Measurements from ENCODE around the gene PPM1G. TPM values are rescaled to one million over a fixed set of nuclear protein-coding genes. Genes with fewer than 3 reads are reported as not detected.
"Not testable (repeated sequence)": the region's sequence is repeated elsewhere in the genome, so short reads cannot be mapped to it uniquely, and the experiment has no call there.

Gene PPM1G
- total RNA-seq, result 72.2 TPM

DNA sequence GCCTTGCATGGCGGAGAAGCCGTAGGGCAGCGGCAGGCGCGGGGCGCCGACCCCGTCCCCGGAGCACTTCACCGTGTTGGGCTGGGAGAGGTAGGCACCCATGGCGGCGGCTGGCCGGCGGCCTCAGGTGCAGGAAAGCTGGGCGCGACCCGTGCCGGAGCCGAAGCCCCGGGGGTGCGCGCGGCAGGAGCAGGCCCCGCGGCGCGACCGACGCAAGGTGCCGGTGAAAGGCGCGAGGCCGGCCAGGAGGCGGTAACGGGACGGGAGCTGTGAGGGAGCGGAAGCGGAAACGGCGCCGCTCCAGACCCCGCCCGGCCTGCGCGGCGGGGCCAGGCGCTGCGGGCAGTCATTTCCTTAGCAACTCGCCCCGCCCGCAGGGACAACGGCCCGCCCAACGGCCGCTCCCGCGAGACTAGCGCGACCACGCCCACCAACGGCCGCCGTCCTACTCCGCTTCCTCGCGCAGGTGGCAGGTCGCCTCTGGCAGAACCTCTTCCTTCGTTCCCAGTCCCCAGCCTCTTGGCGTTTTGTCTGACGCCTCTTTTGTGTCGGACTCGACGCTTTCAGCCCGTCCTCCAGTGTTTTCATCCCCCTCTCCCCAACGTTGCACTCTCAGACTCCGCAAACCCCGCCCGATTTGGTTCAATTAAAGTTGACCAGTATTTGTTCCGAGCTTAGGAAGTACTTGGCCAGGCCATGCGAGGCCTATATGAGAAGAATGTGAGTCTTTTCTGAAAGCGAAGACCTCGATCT is at the start of gene PPM1G:
Gene PPM1G (minus strand): TSS at position 271 of the 753 bp plus-strand sequence. CDS start 169 bp downstream, at position 102.
- FAIRE-seq, result no peak
- peak; percentile 94 to 97 for DNase-seq (ENCODE audit: low spot score in 2 of 2)

GRCh38 chr2:27453968-27454367 is 44.6 kb upstream of the PPM1G start:
- FAIRE-seq (no peak), DNase-seq (ENCODE audit: low spot score in 2 of 2) (no peak)

DNA sequence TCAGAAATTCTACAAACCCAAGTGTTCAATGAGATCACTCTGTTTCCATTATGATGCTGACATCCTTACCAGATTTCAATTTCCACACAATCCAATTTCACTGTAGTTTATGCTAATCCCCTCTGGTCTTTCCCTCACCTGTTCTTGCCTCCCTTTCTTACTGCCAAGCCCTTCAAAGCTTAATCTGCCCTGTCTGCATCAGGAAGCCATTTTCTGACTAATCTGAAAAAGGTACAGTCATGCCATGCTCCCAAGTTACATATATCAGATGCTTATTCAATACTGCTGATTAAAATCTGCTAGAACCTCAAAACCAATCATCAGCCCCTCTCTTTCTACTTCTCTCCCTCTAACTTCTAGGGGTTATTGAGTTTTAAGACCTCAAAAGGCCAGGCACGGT is 41.7 kb upstream of the PPM1G start:
- DNase-seq (ENCODE audit: low spot score in 2 of 2), result no peak
- no peak for FAIRE-seq

GRCh38 chr2:27448381-27448780 is 39.0 kb upstream of the PPM1G start:
- no peak for DNase-seq (ENCODE audit: low spot score in 2 of 2)
- no peak for FAIRE-seq

DNA sequence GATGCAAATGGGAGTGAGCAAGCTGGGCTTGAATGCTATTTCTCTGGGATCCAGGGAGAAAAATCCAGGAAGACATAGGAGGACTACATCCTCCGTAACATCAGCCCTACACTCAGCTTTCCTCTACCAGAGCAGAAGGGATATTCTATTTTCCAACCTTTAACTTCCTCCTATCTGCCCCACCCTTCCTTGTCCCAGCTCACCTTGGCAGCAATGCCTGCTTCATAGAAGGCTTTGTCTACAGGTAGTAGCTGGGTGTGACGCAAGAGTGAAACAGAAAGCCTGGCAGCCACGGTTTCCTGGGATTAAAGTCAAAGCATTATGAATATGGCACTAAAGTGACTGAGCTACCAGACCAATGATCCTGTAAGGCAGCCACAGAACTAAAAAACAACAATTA is 36.7 kb upstream of the PPM1G start:
- DNase-seq (ENCODE audit: low spot score in 2 of 2) (no peak), FAIRE-seq (no peak)

DNA sequence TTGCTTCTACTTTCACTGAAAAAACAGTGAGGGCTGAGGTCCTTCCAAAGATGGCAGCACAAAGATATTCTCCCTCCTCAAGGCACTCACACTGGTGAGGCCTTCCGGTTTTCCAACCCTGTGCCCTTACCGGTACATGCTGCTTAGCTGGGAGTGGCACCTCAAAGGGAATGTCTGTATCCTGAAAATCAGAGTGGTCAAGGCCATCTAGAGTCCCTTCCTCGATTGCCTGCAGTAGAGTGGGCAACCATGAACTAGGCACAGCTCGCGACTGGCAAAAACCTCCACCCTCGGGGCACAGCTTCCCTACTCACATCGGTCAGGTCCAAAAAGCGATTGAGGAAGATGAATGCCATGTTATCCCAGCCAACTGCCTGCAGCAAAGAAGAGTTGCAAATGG is 36.2 kb upstream of the PPM1G start:
- no peak for FAIRE-seq
- no peak for DNase-seq (ENCODE audit: low spot score in 2 of 2)

DNA sequence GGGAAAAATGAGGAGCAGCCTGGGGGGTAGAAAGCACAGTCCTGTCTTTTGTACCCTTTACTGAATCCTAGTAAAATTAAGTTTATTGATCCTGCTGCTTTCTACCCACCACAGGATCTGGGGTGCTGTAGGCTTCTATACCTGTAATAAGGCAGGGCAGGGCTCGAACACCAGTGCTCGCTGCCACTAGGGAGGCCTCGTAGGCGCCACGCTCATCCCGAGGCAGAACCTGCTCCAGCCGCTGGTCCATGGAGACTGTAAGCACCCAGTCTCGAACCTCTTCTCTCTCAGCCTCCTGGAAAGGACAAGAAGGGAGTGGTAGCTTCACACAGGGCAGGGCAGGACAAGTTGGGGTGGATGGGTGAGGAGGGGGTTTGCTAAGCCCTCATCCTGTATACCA is 35.8 kb upstream of the PPM1G start:
- FAIRE-seq, result no peak
- DNase-seq (ENCODE audit: low spot score in 2 of 2), result no peak

GRCh38 chr2:27442920-27443282 is 33.5 kb upstream of the PPM1G start:
- FAIRE-seq, result no peak
- DNase-seq (ENCODE audit: low spot score in 2 of 2), result no peak

- FAIRE-seq, result no peak
- DNase-seq (ENCODE audit: low spot score in 2 of 2), result no peak
These were observed 32.8 kb upstream of the PPM1G start, which contains the start of gene KRTCAP3 for GRCh38 chr2:27441958-27442919. KRTCAP3 (plus strand) TSS chr2:27442381; CDS start chr2:27442413, 32 bp downstream.

GRCh38 chr2:27441226-27441926 is 32.0 kb upstream of the PPM1G start:
- DNase-seq (ENCODE audit: low spot score in 2 of 2), result no peak
- FAIRE-seq, result no peak

DNA sequence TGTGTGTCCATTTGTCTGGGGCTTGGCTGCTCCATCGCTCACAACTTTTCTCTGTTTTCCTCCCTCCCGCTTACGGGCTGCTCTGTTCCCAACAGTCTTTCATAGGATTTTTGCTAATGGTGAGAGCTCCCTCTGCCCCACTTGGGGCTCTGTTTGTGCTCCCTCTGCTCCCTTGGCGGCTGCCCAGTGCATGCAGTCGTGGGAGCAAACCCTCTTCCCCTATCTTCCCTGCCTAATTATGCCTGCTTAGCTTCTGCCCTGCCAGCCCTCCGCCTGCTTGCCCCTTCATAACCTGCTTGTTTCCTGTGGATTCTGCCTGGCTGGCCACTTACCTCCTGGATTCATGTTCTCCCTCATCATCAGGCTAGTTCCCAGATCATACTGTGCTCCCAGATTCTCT is 26.2 kb upstream of the PPM1G start:
- FAIRE-seq, result no peak
- no peak for DNase-seq (ENCODE audit: low spot score in 2 of 2)

DNA sequence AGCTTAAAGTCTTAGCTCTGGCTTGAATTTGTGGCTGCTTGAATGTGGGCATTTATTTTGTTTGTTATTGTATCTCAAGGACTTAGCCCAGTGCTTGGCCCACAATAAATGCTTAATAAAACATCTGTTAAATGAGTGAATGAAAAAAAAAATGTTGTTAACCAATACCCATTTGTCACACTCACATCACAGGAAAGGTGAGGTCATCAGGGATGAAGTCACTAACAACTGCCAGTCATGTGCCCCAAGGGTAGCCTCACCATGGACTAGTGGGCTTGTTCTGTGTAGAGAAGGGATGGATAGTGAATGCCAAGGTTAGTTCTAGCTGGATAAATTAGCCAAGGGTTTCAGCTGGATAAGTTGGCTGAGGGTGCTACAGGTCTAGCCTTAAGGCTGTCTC is 22.0 kb upstream of the PPM1G start:
- FAIRE-seq (no peak), DNase-seq (ENCODE audit: low spot score in 2 of 2) (no peak)

GRCh38 chr2:27428978-27429541 is 19.7 kb upstream of the PPM1G start:
- no peak for FAIRE-seq
- peak; percentile 82 to 83 for DNase-seq (ENCODE audit: low spot score in 2 of 2)

DNA sequence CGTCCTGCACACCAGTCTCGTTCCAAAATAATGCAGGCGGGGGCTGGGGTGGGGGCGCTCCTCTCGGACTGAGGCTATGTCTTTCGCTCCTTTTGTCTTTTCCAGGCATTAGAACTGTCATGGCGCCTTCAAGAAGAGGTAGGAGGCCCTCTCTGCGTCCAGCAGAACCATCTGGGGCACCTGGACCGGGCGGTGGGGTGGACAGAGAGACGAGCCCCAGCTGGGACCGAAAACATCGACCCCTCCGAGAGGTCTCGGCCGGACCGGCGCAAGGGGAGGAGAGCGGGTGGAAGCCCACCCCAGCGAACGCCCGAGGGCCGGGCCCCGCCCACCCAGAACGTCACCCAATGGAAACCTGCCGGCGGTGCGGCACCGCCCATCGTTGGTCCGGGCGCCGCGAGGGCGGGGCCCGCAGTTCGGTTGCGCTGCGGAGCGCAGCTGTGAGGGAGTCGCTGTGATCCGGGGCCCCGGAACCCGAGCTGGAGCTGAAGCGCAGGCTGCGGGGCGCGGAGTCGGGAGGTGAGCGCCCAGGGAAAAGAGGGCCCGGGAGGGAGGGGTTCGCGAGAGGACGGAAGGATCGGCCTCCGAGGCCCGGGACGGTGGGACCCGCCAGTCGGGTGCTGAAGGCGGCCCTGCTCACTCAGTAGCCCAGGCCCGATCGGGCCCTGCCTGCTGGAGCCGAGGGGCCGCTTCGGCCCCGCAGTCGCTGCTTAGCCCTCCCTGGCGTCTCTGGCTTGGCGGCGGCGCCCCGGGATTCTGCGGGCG is 19.0 kb upstream of the PPM1G start, which contains the start of gene NRBP1:
Gene NRBP1 (plus strand): TSS at position 419 of the 765 bp plus-strand sequence. CDS start 4,643 bp downstream, outside the sequence.
- DNase-seq (ENCODE audit: low spot score in 2 of 2), result peak; percentile 93 to 96
- FAIRE-seq, result no peak

- FAIRE-seq (no peak), DNase-seq (ENCODE audit: low spot score in 2 of 2) (no peak)
These were observed 18.4 kb upstream of the PPM1G start for GRCh38 chr2:27427863-27428212.

DNA sequence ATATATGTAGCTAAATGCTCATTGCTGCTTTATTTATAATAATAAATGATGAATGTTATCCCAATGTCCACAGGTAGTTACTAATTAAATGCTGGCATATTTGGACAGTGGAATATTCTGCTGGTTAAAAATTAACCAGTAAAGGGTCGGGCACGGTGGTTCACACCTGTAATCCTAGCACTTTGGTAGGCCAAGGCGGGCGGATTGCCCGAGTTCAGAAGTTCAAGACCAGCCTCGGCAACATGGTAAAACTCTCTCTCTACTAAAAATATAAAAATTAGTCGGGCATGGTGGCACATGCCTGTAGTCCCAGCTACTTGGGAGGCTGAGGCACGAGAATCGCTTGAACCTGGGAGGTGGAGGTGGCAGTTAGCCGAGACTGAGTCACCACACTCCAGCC is 15.6 kb upstream of the PPM1G start:
- FAIRE-seq; DNase-seq (ENCODE audit: low spot score in 2 of 2): not testable (repeated sequence)

DNA sequence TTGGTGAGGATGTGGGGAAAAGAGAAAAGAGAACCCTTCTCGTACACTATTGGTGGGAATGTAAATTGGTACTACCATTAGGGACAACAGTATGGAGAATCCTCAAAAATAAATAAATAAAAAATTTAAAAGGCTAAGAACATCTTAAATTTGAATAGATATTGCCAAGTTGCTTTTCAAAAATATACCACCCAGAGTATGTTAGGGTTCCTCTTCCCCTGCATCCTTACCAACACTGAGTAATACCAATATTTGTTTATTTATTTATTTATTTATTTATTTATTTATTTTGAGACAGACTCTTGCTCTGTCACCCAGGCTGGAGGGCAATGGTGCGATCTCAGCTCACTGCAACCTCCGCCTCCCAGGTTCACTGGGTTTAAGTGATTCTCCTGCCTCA is 13.6 kb upstream of the PPM1G start:
- no peak for DNase-seq (ENCODE audit: low spot score in 2 of 2)
- no peak for FAIRE-seq

DNA sequence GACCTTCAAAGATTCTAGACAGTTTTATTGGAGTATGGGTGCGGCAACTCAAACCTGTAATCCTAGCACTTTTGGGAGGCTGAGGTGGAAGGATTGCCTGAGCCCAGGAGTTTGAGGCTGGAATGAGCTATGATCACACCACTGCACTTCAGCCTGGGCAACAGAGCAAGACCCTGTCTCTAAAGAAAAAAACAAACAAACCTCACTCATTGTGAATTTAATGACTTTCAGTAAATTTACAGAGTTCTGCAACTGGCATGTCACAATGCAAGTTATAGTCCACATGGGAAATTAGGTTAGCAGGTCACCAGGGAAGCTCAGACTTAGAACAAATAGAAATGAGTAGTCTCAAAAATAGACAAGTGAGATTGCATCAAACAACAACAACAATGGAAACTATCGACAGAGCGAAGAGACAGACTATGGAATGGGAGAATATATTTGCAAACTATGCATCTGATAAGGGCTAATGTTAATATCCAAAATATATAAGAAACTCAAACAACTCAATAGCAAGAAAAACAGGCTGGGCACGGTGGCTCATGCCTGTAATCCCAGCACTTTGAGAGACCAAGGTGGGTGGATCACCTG is 12.4 kb upstream of the PPM1G start:
- DNase-seq (ENCODE audit: low spot score in 2 of 2), result no peak
- FAIRE-seq, result no peak

DNA sequence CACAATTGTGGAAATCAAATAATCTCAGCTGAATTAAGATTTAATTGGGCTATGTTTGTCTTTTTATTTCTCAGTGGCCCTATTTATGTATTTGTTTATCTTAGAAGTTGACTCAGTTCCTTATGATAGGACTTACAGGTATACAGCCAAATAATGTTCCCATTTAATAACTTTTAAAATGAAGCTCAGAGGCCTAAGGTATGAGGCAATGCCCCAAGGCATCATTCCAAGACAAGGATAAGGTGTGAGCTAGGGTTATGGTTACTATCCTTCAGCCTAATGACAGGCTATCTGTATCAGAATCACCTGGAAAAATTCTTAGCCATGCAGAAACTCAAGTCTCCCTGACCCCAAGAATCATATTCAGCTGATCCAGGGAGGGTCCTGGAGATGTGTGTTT is 11.6 kb upstream of the PPM1G start:
- DNase-seq (ENCODE audit: low spot score in 2 of 2) (no peak), FAIRE-seq (no peak)

Measured in frontal cortex (tissue), 4 donors.